ENCODE results near the gene RPGR.
A peak's percentile ranks its signal among the peaks of the same experiment; 100 is the strongest.

The RPGR gene

DNA sequence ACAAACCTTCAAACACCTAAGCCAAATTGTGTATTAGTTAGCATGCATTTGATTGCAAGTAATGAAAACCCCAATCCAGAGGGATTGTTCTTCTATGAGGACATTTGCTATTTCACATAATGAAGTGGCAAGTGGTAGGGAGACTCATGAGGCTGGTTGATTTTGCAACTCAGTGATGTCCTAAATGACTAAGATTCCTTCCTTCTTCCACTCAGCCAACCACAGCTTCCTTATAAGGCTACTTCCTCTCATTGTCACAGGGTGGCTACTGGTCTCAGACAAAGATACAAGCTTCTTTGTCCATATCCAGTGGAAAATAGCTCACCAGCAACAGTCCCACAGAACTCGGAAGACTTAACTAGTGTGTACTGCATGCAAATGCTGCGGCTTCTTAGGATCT lies 19.8 kb upstream of the RPGR start:
- H3K4me3 ChIP-seq (replicated peaks; ENCODE audit: insufficient read depth, low read length): no peak overlapping the region
- H3K27me3 ChIP-seq (ENCODE audit: insufficient read depth, poor library complexity, severe bottlenecking): no peaks in the 10 kb centered on the region
- TF ChIP-seq SPI1 (IDR thresholded peaks at IDR 0.05; ENCODE audit: borderline replicate concordance, low read depth): peak; percentile 60
- TF ChIP-seq GABPA (IDR thresholded peaks at IDR 0.05; ENCODE audit: low read depth): no peak
- H3K27ac ChIP-seq (replicated peaks): no peak overlapping the region
- peak; percentile 71 to 74 for DNase-seq (ENCODE audit: low read depth in 1 of 2, low spot score in 1 of 2)

DNA sequence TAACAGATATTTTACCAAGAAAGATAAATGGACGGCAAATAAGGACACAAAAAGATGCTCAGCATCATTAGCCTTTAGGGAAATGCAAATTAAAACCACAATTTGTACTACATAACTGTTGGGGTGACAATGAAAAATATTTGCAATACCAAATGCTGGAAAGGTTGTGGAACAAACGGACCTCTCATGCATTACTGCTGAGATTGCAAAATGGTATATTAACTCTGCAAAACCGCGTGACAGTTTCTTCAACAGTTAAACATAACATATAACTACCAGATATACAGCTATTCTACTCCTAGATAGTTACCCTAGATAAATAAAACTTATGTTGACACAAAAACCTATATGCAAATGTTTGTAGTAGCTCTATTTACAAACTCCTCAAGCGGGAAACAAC lies 18.8 kb upstream of the RPGR start:
- Histone ChIP-seq H3K27ac (replicated peaks) (no peak overlapping the region), H3K27me3 (ENCODE audit: insufficient read depth, poor library complexity, severe bottlenecking) (no peaks in the 10 kb centered on the region)
- TF ChIP-seq SPI1 (IDR thresholded peaks at IDR 0.05; ENCODE audit: borderline replicate concordance, low read depth): no peak
- TF ChIP-seq, protein P1, sequence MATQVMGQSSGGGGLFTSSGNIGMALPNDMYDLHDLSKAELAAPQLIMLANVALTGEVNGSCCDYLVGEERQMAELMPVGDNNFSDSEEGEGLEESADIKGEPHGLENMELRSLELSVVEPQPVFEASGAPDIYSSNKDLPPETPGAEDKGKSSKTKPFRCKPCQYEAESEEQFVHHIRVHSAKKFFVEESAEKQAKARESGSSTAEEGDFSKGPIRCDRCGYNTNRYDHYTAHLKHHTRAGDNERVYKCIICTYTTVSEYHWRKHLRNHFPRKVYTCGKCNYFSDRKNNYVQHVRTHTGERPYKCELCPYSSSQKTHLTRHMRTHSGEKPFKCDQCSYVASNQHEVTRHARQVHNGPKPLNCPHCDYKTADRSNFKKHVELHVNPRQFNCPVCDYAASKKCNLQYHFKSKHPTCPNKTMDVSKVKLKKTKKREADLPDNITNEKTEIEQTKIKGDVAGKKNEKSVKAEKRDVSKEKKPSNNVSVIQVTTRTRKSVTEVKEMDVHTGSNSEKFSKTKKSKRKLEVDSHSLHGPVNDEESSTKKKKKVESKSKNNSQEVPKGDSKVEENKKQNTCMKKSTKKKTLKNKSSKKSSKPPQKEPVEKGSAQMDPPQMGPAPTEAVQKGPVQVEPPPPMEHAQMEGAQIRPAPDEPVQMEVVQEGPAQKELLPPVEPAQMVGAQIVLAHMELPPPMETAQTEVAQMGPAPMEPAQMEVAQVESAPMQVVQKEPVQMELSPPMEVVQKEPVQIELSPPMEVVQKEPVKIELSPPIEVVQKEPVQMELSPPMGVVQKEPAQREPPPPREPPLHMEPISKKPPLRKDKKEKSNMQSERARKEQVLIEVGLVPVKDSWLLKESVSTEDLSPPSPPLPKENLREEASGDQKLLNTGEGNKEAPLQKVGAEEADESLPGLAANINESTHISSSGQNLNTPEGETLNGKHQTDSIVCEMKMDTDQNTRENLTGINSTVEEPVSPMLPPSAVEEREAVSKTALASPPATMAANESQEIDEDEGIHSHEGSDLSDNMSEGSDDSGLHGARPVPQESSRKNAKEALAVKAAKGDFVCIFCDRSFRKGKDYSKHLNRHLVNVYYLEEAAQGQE (IDR thresholded peaks at IDR 0.05; ENCODE audit: insufficient replicate concordance, low read depth): no peak
- TF ChIP-seq, protein P2, sequence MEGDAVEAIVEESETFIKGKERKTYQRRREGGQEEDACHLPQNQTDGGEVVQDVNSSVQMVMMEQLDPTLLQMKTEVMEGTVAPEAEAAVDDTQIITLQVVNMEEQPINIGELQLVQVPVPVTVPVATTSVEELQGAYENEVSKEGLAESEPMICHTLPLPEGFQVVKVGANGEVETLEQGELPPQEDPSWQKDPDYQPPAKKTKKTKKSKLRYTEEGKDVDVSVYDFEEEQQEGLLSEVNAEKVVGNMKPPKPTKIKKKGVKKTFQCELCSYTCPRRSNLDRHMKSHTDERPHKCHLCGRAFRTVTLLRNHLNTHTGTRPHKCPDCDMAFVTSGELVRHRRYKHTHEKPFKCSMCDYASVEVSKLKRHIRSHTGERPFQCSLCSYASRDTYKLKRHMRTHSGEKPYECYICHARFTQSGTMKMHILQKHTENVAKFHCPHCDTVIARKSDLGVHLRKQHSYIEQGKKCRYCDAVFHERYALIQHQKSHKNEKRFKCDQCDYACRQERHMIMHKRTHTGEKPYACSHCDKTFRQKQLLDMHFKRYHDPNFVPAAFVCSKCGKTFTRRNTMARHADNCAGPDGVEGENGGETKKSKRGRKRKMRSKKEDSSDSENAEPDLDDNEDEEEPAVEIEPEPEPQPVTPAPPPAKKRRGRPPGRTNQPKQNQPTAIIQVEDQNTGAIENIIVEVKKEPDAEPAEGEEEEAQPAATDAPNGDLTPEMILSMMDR (IDR thresholded peaks at IDR 0.05; ENCODE audit: insufficient read depth, low read length): no peak
- TF ChIP-seq POLR2AphosphoS5 (IDR thresholded peaks at IDR 0.05; ENCODE audit: low read depth): no peak
- no peak for TF ChIP-seq GABPA (IDR thresholded peaks at IDR 0.05; ENCODE audit: low read depth)

DNA sequence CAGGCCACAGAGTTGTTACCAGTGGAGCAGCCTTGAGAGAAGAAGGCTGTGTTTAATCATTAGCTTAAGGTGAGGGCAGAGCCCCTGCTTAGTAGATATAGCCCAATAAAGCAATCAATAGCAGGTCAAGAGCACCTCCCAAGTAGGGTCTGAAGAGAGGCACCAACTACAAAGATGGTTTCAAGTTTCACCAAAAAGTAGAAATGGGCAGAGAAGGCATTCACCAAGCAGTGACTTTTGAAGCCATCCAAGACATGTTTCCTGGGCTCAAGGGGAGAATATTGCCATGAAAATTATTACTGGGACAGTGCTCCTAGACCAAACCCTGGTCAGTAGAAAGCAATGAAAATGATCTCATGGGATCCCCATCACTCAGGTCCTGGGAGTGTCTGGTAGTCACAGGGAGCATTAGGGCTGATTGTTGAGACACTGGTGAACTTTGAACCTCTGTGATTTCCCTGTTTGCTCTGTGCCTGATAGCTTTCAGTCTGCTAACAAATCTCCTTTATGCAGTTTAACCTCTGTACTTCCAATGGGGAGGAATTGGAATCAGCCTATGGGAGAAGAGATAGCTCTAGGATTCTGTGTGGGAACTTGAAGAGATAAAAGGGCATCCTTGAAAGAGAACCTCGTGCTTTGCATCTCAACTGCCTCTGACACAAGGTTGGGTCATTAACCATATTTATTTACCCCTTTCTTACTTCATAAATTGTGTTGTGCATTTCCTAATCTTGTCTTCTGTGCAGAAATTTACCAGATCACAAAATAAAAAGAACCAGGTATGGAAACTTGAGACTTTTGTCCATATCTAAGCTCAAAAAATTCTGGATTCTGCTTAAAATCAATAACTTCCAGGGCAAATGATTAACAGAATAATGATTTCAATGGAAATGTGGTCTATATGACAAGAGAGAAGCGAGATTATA lies 15.8 kb upstream of the RPGR start:
- Histone ChIP-seq H3K27me3 (ENCODE audit: insufficient read depth, poor library complexity, severe bottlenecking) (no peaks in the 10 kb centered on the region), H3K4me3 (replicated peaks; ENCODE audit: insufficient read depth, low read length) (no peak overlapping the region), H3K27ac (replicated peaks) (no peak overlapping the region)
- no peak for DNase-seq (ENCODE audit: low read depth in 1 of 2, low spot score in 1 of 2)
- TF ChIP-seq, protein P1 (IDR thresholded peaks at IDR 0.05; ENCODE audit: insufficient replicate concordance, low read depth): no peak
- TF ChIP-seq SPI1 (IDR thresholded peaks at IDR 0.05; ENCODE audit: borderline replicate concordance, low read depth) (no peak), POLR2AphosphoS5 (IDR thresholded peaks at IDR 0.05; ENCODE audit: low read depth) (no peak), GABPA (IDR thresholded peaks at IDR 0.05; ENCODE audit: low read depth) (no peak)
- TF ChIP-seq, protein P2 (IDR thresholded peaks at IDR 0.05; ENCODE audit: insufficient read depth, low read length): no peak

More for the DNA sequence above, 18.8 kb upstream of the RPGR start:
- no peak for DNase-seq (ENCODE audit: low read depth in 1 of 2, low spot score in 1 of 2)
- no peak overlapping the region for H3K4me3 ChIP-seq (replicated peaks; ENCODE audit: insufficient read depth, low read length)

DNA sequence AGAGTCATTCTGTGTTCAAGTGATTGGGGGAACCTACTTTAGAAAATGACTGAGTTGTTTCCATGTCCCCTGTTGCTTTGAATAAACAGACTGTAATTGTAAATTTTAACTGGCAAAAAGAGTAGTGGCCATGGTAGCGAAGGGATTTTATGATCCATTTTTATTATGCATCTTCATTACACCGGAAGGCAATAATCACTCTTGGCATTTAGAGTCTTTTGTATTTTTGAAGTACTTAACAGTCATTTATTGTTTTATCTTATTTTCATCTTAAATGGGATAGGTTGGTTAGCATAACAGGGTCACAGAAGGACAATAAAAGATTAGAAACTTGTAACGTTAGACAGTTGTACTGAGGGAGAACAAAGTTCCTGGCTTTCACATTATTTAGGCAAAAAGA lies 14.1 kb upstream of the RPGR start:
- TF ChIP-seq, protein P2 (IDR thresholded peaks at IDR 0.05; ENCODE audit: insufficient read depth, low read length): no peak
- TF ChIP-seq SPI1 (IDR thresholded peaks at IDR 0.05; ENCODE audit: borderline replicate concordance, low read depth) (no peak), POLR2AphosphoS5 (IDR thresholded peaks at IDR 0.05; ENCODE audit: low read depth) (no peak), GABPA (IDR thresholded peaks at IDR 0.05; ENCODE audit: low read depth) (no peak)
- TF ChIP-seq, protein P1 (IDR thresholded peaks at IDR 0.05; ENCODE audit: insufficient replicate concordance, low read depth): no peak

More for the DNA sequence above, 14.1 kb upstream of the RPGR start:
- no peaks in the 10 kb centered on the region for H3K27me3 ChIP-seq (ENCODE audit: insufficient read depth, poor library complexity, severe bottlenecking)
- no peak overlapping the region for H3K27ac ChIP-seq (replicated peaks)
- DNase-seq (ENCODE audit: low read depth in 1 of 2, low spot score in 1 of 2): no peak
- H3K4me3 ChIP-seq (replicated peaks; ENCODE audit: insufficient read depth, low read length): no peak overlapping the region

Measured in HL-60 (cell line).